Measurements from ENCODE around the gene TCHHL1.

The TCHHL1 gene

DNA sequence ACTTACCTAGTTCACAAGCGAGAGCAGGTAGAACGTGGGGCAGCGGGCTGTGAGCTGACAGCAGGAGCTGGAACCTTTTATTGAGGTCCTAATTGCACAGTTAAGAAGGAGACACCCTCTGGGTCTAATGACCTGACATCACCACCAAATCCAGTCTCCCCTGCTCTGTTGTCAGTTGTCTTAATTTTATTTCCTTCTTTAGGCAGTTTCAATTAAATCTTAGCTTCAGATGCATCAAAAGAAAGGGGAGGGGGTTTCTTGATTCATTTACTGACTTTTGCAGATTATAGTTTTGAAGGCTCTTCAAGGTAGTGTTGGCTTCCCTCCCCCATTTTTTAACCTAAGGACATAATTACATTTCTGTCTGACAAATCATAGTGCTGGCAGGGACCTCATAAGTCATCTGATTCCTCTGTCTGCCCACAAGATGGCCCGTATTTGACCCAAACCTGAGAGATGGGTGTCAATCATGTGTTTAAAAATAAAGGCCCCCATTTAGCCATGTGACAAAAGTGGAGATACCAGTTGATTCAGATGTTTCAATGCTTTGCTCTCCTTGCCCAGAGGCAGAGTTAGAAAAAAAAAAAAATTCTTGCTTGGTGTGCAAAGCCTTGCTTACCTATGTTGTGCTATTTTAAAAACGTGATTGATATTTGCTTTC lies at the start of gene TCHHL1:
TSS of gene TCHHL1 (minus strand) at position 51 of the 661 bp plus-strand sequence. CDS start 921 bp downstream, outside the sequence.
- in situ Hi-C loops (cut with HindIII; ENCODE audit: low sequenced_read_pairs): no loop called here

DNA sequence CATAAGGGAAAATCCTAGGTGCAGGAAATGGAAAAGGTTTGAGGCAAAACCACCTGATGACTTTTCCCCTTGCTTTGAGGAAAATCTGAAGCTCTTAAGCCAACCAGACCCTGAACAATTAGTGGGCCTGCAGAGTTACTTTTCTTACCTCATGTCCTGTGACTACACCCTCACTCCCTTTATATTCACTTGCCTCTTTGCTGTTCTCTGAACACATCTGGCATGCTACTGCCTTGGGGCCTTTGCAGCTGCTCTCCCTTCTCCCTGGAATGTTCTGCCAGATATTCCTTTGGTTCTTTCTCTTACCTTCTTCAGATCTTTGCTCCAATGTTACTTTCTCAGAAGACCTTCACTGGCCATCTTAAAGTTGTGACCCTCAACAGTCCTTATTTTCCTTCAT lies 48.4 kb upstream of the TCHHL1 start:
- in situ Hi-C loops (cut with HindIII; ENCODE audit: low sequenced_read_pairs): no loop called here

DNA sequence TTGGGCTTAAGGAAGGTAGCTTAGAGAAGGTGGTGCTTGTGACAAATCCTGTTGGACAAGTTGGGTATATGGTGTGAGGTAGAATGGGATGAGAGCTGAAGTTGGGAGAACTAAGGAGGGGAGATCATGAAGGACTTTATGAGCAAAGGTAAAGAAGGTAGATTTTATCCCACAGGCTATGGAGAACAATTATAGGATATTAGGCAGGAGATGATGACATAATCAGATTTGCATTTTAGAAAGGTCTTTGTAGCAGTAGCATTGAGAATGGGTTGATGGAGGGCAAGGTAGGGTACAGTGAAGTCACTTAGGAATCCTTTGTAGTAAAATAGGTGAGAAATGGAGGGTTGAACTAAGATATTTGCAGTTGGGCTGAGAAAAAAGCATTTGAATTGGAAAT lies 41.3 kb upstream of the TCHHL1 start:
- in situ Hi-C loops (cut with HindIII; ENCODE audit: low sequenced_read_pairs): loop anchor here (5.0 kb wide), 1 partner anchor 58 kb away; no protein-coding TSS in a partner anchor

DNA sequence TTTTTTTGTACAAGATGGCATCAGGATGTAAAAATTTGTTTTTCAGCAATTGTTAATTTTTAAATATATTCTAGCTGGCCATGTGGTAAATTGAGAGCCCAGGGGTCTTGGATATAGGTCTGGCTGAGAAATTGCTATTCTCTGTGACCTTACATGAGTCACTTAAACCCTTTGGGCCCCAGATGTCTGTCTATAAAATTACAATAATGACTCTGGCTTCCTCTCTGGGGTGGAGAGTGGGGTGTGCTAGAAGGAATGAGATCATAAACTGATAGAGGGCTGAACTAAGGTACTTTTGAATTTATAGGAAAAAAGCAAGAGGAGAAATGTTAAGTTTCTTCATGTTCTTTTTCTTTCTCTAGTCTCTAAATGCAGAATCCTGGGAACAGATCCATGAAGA lies 38.8 kb upstream of the TCHHL1 start:
- in situ Hi-C loops (cut with HindIII; ENCODE audit: low sequenced_read_pairs): no loop called here

DNA sequence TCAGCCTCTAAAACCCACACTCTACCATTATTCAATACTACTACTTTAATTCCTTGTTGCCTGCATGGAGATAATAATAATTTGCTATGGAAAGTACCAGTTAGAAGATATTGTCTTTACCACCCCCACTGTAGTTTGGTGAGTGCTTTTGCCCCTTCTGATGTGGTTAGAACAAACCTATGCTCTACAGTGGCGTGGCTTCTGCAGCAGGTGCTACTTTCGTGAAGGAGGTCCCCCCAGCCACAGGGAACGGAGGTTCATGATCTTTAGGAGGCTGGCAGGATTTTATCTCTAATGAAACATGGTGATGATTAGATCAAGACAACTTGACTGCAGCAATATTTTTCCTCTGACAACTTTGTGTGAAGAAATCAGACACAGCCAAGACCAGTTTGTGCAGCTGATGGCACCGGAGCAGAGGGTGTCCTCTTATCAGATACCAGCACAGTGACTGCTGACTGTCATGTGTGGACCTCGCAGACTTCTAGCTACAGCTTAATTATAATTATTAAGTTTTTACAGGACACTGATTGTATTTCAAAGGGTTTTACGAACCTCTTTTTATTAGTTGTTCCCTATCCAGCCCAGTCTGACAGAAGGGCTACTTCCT lies 37.1 kb upstream of the TCHHL1 start:
- in situ Hi-C loops (cut with HindIII; ENCODE audit: low sequenced_read_pairs): no loop called here

DNA sequence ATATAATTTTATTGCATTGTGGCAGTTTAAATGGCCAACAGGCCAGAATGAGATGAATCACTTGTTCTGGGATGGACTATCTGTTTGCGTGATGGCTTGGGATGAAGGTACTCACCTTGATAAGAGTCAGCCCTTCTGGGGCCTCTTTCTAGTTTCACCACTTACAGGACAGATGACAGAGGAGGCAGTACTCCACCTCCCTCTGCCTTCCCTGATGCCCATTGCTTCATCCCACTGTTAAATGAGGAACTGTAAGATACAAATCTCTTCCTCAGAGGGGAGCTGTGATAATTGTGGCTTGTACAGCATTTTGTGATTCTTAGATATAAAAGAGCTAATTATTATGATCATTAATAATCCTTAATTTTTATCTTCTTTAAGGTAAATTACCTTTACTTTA lies 30.1 kb upstream of the TCHHL1 start:
- in situ Hi-C loops (cut with HindIII; ENCODE audit: low sequenced_read_pairs): no loop called here

DNA sequence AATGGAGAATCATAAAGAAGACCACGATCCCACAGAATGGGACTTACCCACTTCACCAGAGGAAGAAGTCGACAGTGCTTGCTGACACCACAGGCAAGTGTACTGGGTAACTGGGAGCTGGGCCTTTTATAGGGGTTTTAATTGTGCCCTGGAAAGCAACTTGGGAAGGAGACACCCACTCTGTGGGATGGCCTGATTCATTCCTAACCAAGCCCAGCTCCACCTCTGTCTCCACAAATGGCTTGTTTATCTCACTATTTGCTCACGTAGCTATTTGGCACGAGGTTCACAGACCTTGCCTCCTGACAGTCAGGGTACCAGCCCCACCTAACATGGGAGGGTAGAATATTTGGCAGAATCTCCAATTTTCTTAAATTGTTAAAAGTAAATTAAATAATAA lies 26.5 kb upstream of the TCHHL1 start, which contains the start of gene TCHH:
TSS of gene TCHH (minus strand) at position 101 of the 400 bp plus-strand sequence. CDS start 1,364 bp downstream, outside the sequence.
- in situ Hi-C loops (cut with HindIII; ENCODE audit: low sequenced_read_pairs): no loop called here

DNA sequence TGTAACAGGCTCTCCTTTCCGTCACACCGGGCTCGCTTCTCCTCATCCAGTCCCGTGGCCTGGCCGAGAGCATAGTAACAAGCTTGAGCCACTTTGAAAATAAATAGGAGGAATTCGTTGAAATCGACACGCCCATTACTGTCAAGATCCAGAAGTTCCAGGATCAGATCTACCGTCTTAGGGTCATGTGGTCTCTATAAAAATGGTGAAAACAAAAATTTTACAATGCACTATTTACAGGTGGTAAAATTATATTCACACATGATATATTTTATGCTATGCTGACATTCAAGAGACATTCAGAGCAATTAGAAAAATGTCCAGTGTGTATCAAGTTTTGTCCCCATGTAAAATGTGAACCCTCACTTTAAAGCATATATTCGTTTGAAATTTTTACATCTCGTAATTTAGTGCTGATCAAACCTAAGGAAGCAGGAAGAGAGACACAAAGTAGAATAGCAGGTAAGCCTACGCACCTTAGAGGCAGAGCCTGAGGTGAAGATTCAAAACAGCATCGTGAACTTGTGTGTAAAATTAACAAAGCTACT lies 24.1 kb upstream of the TCHHL1 start:
- in situ Hi-C loops (cut with HindIII; ENCODE audit: low sequenced_read_pairs): loop anchor here (5.0 kb wide), 1 partner anchor 59 kb away; no protein-coding TSS in a partner anchor

DNA sequence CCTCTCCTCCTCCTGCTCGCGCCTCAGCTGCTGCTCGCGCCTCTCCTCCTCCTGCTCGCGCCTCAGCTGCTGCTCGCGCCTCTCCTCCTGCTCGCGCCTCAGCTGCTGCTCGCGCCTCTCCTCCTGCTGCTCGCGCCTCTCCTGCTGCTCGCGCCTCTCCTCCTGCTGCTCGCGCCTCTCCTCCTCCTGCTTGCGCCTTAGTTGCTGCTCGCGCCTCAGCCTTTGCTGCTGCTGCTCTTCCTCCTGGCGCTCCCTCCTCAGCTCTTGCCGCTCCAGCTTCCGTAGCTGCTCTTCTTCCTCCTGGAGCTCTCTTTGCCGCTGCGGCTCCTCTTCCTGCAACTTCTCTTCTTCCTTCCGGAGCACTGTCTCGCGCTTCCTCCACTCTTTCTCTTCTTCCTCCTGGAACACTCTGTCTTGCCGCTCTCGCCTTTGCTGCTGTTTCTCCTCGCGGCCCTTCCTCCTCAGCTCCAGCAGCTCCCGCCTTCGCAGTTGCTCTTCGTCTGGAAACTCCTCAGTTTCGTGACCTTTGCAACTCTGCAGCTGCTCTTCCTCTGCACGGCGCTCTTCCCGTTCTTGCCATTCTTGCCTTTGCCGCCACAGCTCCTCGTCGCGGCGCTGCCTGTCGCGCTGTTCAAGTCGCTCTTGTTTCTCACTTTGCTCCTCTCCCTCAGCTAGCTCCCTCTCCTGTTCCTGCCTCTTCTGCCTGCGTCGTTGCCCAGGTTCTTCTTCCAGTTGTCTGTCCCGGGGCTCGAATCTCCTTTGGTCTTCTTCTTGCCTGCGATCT lies 23.4 kb upstream of the TCHHL1 start:
- in situ Hi-C loops (cut with HindIII; ENCODE audit: low sequenced_read_pairs): loop anchor here (5.0 kb wide), 1 partner anchor 60 kb away; no protein-coding TSS in a partner anchor

DNA sequence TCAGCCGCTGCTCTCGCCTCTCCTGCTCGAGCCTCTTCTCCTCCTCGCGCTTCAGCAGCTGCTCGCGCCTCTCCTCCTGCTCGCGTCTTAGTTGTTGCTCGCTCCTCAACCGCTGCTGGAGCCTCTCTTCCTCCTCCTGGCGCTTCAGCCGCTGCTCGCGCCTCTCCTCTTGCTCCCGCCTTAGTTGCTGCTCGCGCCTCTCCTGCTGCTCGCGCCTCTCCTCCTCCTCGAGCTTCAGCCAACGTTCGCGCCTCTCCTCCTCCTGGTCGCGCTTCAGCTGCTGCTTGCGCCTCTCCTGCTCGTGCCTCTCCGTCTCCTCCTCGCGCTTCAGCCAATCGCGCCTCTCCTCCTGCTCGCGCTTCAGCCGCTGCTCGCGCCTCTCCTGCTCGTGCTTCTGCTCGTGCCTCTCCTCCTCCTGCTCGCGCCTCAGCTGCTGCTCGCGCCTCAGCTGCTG lies 22.7 kb upstream of the TCHHL1 start:
- in situ Hi-C loops (cut with HindIII; ENCODE audit: low sequenced_read_pairs): loop anchor here (5.0 kb wide), 1 partner anchor 61 kb away; no protein-coding TSS in a partner anchor

DNA sequence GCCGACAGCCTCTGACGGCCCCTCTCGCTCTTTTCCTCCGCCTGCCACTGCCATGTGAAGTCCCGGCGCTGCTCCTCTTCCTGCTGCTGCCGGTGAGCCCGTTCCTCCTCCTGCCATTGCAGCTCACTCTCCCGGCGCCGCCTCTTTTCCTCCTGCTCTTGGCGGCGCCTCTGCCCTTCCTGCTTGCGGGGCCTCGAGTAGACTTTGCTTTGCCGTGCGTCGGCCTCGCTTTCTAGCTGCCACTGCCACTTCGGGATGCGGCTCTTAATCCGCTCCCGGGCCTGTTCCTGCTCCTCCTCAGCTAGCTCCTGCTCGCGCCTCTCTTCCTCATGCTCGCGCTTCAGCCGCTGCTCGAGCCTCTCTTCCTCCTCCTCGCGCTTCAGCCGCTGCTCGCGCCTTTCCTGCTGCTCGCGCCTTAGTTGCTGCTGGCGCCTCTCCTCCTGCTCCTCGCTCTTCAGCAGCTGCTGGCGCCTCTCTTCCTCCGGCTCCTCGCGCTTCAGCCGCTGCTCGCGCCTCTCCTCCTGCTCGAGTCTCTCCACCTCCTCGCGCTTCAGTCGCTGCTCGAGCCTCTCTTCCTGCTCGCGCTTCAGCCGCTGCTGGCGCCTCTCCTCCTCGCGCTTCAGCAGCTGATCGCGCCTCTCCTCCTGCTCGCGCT lies 22.1 kb upstream of the TCHHL1 start:
- in situ Hi-C loops (cut with HindIII; ENCODE audit: low sequenced_read_pairs): loop anchor here (5.0 kb wide), 1 partner anchor 61 kb away; no protein-coding TSS in a partner anchor

DNA sequence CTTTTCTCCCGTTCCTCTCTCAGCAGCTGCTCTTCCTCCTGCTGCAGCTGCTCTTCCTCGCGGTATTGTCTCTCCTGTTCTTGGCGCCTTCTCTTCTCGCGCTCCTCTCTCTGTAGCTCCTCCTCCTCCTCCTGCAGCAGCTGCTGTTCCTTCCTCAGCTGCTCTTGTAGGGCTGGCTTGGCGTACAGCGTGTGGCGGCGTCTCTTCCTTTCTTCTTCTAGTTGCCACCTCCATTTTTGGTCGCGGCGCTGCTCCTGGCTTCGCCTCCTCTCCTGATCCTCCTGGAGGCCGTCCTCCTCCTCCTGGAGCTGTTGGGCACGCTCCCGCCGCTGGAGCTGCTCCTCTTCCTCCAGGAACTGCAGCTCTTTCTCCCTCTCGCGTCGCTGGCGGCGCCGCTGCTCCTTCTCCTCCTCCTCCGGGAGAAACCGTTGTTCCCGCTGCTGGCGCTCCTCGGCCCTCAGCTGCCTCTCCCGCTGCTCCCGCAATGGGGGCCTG lies 21.5 kb upstream of the TCHHL1 start:
- in situ Hi-C loops (cut with HindIII; ENCODE audit: low sequenced_read_pairs): loop anchor here (5.0 kb wide), 1 partner anchor 62 kb away; no protein-coding TSS in a partner anchor

DNA sequence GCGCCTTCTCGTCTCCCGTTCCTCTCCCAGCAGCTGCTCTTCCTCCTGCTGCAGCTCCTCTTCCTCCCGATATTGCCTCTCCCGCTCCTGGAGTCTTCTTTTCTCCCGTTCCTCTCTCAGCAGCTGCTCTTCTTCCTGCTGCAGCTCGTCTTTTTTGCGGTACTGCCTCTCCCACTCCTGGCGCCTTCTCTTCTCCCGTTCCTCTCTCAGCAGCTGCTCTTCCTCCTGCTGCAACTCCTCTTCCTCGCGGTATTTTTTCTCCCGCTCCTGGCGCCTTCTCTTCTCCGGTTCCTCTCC lies 21.1 kb upstream of the TCHHL1 start:
- in situ Hi-C loops (cut with HindIII; ENCODE audit: low sequenced_read_pairs): loop anchor here (5.0 kb wide), 1 partner anchor 62 kb away; no protein-coding TSS in a partner anchor

DNA sequence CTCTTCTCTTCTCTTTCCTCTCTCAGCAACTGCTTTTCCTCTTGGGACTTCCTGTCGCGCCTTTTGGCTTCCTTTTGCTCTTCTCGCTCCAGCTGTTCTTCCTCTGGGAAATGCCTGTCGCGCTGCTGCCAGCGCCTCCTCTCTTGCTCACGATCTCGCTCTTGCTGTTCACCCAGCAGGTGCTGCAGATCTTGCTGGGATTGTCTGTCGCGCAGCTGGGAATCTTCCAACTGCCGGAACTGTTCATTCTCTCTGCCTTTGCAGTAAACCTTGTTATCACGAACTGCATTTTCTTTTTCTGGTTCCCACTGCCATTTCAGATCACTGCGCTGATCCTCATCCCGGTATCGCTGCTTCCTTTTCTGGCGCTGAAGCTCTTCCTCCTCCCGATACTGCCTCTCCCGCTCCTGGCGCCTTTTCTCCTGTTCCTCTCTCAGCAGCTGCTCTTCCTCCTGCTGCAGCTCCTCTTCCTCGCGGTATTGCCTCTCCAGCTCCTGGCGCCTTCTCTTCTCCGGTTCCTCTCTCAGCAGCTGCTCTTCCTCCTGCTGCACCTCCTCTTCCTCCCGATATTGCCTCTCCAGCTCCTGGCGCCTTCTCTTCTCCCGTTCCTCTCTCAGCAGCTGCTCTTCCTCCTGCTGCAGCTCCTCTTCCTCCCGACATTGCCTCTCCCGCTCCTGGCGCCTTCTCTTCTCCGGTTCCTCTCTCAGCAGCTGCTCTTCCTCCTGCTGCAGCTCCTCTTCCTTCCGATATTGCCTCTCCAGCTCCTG lies 20.6 kb upstream of the TCHHL1 start:
- in situ Hi-C loops (cut with HindIII; ENCODE audit: low sequenced_read_pairs): no loop called here

DNA sequence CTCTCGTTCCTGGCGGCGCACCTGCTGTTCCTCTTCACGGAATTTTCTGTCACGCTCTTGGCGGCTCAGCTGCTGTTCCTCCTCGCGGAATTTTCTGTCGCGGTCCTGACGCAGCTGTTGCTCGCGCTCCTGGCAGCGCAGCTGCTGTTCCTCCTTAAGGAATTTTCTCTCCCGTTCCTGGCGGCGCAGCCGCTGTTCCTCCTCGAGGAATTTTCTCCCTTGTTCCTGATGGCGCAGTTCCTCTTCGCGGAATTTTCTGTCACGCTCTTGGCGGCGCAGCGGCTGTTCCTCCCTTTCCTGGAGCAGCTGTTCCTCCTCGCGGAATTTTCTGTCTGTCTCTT lies 20.0 kb upstream of the TCHHL1 start:
- in situ Hi-C loops (cut with HindIII; ENCODE audit: low sequenced_read_pairs): no loop called here

DNA sequence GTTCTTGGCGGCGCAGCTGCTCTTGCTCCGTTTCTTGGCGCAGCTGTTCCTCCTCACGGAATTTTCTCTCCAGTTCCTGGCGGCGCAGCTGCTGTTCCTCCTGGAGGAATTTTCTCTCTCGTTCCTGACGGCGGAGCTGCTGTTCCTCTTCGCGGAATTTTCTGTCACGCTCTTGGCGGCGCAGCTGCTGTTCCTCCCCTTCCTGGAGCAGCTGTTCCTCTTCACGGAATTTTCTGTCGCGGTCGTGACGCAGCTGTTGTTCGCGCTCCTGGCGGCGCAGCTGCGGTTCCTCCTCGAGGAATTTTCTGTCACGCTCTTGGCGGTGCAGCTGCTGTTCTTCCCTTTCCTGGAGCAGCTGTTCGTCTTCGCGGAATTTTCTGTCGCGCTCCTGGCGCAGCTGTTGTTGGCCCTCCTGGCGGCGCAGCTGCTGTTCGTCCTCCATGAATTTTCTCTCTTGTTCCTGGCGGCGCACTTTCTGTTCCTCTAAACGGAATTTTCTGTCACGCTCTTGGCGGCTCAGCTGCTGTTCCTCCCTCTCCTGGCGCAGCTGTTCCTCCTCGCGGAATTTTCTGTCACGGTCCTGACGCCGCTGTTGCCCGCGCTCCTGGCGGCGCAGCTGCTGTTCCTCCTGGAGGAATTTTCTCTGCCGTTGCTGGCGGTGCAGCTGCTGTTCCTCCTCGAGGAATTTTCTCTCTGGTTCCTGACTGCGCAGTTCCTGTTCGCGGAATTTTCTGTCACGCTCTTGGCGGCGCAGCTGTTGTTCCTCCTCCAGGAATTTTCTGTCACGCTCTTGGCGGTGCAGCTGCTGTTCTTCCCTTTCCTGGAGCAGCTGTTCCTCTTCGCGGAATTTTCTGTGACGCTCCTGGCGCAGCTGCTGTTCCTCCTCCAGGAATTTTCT lies 19.4 kb upstream of the TCHHL1 start:
- in situ Hi-C loops (cut with HindIII; ENCODE audit: low sequenced_read_pairs): no loop called here

DNA sequence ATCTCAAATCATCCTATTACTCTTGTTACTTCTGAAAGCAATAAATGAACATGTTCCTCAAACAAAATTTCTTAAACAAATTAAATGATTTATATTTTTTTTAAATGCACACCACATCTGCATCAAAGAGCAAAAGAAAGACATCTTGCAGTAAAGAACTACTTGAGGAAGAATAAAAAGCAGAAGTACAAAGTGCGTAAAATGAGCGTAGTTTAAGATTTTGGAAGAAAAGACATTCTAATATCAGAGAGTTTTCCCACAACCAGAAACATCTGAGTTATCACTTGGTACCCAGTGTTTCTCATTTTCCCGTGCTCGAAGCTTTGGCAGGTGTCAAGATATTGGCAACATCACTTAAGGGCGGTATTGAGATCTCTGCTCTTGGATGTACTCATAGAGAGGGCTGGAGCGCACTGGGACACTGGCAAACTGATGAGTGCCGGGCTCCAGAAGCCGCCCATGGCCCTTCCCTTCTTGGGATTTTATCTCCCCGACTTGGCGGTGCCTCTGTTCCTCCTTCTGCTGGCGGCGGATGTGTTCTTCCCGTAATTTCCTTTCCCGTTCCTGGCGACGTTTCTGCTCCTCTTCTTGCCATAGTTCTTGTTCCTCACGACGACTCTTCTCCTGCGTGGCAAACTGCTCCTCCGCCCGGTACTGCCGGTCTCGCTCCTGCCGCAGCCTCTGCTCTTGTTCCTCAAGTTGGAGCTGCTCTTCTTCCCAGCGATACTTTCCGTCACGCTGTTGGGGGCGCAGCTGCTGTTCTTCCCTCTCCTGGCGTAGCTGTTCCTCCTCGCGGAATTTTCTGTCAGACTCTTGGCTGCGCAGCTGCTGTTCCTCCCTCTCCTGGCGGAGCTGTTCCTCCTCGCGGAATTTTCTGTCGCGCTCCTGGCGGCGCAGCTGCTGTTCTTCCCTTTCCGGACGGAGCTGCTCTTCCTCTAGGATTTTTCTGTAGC lies 18.4 kb upstream of the TCHHL1 start:
- in situ Hi-C loops (cut with HindIII; ENCODE audit: low sequenced_read_pairs): no loop called here

DNA sequence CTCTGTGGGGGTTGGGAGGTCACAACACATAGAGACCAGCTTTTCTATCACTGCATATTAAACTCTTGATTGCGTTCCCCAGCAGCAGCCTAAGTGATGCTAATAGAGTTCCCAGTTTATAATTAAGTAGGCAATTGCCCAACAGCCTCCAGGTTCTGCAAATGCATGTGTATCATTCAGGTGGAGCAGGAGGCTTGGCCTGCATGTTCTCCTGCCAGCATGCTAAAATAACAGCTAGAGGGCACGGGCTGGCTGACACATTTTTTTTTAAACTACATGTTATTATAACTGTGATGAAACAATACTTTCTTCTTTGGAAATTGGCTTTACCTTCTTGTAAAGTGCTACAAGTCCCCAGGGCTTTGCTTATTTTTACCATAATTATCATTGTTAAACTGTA lies 16.0 kb upstream of the TCHHL1 start:
- in situ Hi-C loops (cut with HindIII; ENCODE audit: low sequenced_read_pairs): no loop called here

All from endothelial cell of hepatic sinusoid (primary cell).